ENCODE measurements around the gene PLEKHA5.

Gene PLEKHA5

GRCh38 chr12:19234981-19235871 lies 105.7 kb downstream of the PLEKHA5 start:
- no peak for DNase-seq

GRCh38 chr12:19236656-19237055 lies 107.1 kb downstream of the PLEKHA5 start:
- DNase-seq: no peak

GRCh38 chr12:19238540-19238939 lies 109.0 kb downstream of the PLEKHA5 start:
- DNase-seq: no peak

GRCh38 chr12:19239102-19239501 lies 109.6 kb downstream of the PLEKHA5 start:
- no peak for DNase-seq

- no peak for DNase-seq
Observed at GRCh38 chr12:19239616-19240234, 110.2 kb downstream of the PLEKHA5 start.

GRCh38 chr12:19242581-19242980 lies 113.0 kb downstream of the PLEKHA5 start:
- no peak for DNase-seq

- no peak for DNase-seq
Observed at GRCh38 chr12:19243551-19243950, 114.0 kb downstream of the PLEKHA5 start.

GRCh38 chr12:19244312-19244711 lies 114.8 kb downstream of the PLEKHA5 start:
- no peak for DNase-seq

GRCh38 chr12:19245106-19245505 lies 115.6 kb downstream of the PLEKHA5 start:
- DNase-seq: no peak

GRCh38 chr12:19245666-19246065 lies 116.1 kb downstream of the PLEKHA5 start:
- DNase-seq: no peak

GRCh38 chr12:19246933-19247332 lies 117.4 kb downstream of the PLEKHA5 start:
- DNase-seq: no peak

GRCh38 chr12:19248929-19249602 lies 119.5 kb downstream of the PLEKHA5 start:
- no peak for DNase-seq

- DNase-seq: no peak
Observed at GRCh38 chr12:19251481-19252132, 122.1 kb downstream of the PLEKHA5 start.

- no peak for DNase-seq
Observed at GRCh38 chr12:19260135-19260534, 130.6 kb downstream of the PLEKHA5 start.

GRCh38 chr12:19261773-19262172 lies 132.2 kb downstream of the PLEKHA5 start:
- DNase-seq: no peak

GRCh38 chr12:19263672-19264071 lies 134.1 kb downstream of the PLEKHA5 start:
- DNase-seq: no peak

GRCh38 chr12:19273482-19274330 lies 144.2 kb downstream of the PLEKHA5 start:
- DNase-seq: no peak

GRCh38 chr12:19276767-19277166 lies 147.2 kb downstream of the PLEKHA5 start:
- DNase-seq: no peak

- no peak for DNase-seq
Observed at GRCh38 chr12:19277711-19278110, 148.2 kb downstream of the PLEKHA5 start.

- DNase-seq: no peak
Observed at GRCh38 chr12:19278407-19278806, 148.9 kb downstream of the PLEKHA5 start.

GRCh38 chr12:19282133-19282699 lies 152.7 kb downstream of the PLEKHA5 start:
- no peak for DNase-seq

- no peak for DNase-seq
Observed at GRCh38 chr12:19284658-19285057, 155.1 kb downstream of the PLEKHA5 start.
